ENCODE measurements around the gene FBXO2.
"Not testable (repeated sequence)": the region's sequence is repeated elsewhere in the genome, so short reads cannot be mapped to it uniquely, and the experiment has no call there.

DNA sequence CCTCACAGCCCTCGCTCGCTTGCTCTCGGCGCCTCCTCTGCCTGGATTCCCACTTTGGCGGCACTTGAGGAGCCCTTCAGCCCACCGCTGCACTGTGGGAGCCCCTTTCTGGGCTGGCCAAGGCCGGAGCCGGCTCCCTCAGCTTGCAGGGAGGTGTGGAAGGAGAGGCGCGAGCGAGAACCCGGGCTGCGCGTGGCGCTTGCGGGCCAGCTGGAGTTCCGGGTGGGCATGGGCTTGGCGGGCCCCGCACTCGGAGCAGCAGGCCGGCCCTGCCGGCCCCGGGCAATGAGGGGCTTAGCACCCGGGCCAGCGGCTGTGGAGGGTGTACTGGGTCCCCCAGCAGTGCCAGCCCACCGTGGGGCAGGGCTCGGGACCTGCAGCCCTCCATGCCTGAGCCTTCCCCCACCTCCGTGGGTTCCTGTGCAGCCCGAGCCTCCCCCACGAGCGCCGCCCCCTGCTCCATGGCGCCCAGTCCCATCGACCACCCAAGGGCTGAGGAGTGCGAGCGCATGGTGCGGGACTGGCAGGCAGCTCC, 45.6 kb downstream of the FBXO2 start:
- TF ChIP-seq POLR2A (IDR thresholded peaks at IDR 0.05; ENCODE audit: low read length); GATA1 (IDR thresholded peaks at IDR 0.05; ENCODE audit: low read depth, low read length): not testable (repeated sequence)

Data from erythroblast (primary cell).